EH (cell line): Measurements from ENCODE around the gene PKMYT1.
A peak's percentile ranks its signal among the peaks of the same experiment; 100 is the strongest.

Experiments used
- DNase-seq: peaks from one replicate; pipeline ENCODE4 v3.0.0-alpha.2; 2015; ENCODE audit warnings: low read depth

The PKMYT1 gene

DNA sequence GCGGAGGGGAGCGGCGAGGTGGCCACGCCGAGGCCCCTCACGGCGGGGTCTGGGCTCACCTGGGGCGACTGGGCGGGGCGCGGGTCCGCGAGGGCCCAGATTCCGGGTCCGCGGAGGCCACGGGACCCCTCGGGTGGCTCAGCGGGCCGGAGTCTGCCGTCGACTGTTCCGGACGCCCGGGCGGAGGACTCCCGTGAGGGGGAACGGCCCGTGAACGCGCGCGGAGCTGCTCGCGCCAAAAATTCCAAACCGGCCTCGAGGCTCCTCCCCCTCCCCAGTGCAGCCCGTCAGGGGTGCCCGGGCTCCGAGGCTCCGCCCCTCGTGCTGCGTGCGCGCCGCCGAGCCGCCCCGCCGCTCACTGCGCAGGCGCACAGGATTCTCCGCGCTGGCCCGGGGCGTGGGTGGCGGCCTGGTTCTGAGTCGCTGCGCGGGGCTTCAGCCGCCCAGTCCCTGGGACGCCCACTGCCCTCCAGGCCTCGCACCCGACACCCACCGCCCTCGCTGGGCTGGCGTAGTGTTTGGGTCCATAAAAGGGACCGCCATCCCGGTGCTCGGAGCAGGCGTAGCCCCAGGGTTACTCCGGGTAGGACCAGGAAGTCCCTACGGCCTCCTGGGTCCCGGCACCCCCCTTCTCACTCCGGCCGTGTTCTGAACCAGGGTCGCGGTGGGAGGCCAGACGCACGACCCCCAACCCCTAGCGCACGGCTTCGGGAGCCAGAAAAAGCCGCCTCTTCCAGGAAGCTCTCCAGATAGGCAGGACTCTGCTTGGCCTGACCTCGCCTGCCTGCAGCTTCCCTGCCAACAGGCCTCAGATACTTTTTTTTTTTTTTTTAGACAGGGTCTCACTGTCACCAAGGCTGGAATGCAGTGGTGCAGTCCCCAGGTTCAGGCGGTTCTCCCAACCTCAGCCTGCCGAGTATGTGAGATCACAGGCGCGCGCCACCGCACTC, at the start of gene PKMYT1:
Gene PKMYT1, minus strand, starts transcription at position 220 of the 950 bp plus-strand sequence. CDS start 789 bp downstream, outside the sequence.
- DNase-seq: peak; percentile 88

DNA sequence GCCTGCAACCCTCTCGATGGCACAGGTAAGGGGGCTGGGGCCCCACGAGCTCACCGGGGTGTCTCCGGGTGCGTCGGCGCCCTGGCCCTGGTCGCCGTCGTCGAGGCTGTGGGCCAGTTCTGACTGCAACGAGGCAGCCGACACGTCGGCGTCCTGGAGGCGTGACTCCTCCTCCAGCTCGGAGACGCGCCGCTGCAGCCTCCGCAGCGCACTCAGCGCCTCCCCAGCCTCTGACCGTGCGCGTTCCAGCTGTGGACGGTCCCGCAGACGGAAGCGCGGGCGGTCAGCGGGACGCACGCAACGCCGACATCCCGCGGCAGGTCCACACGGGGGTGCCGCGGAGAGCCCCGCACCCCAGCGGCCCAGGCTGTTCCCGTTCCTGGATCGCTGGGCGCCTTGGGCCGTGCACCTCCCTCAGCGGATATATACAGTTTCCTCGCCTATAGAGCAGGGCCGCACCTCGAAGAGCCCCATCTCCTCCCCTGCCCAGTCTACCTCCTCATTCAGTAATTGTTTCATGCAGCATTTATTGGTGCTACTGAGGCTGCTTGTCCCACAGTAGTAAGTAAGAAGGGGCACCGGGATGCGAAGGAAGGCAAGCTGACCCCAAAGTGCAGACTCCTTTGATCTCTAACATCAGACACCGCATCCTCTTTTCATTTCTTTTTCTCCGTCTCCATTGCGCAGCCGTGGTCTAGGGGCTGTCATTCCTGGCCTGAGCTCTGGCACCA, 49.4 kb upstream of the PKMYT1 start:
- peak; percentile 56 for DNase-seq

DNA sequence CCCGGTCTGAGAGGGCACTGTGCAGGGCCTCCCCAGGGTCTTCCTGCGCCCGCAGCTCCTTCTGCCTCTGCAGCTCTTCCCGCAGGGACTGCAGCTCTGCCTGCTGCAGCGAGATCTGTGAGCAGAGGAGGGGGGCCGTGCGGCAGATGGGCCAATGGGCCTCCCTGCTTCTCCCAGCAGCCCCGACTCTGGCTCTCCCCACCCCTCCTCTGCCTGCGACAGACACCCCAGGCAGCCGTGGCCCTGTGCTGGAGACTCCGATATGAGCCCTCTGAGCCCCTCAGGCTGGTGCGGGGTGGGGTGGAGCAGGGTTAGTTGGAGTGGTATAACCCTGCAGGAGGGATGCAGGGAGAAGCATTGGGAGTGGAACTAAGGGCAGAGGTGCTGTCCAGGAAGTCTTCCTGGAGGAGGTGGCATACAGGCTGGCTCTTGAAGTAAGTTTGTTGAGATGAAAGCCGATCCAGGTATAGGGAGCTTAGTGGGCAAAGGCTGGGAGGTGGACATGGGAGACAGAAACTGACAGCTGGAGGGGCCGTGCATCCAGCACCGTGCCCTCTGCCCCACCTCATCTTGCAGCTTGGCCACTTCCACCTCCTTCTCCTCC, 48.6 kb upstream of the PKMYT1 start:
- no peak for DNase-seq

DNA sequence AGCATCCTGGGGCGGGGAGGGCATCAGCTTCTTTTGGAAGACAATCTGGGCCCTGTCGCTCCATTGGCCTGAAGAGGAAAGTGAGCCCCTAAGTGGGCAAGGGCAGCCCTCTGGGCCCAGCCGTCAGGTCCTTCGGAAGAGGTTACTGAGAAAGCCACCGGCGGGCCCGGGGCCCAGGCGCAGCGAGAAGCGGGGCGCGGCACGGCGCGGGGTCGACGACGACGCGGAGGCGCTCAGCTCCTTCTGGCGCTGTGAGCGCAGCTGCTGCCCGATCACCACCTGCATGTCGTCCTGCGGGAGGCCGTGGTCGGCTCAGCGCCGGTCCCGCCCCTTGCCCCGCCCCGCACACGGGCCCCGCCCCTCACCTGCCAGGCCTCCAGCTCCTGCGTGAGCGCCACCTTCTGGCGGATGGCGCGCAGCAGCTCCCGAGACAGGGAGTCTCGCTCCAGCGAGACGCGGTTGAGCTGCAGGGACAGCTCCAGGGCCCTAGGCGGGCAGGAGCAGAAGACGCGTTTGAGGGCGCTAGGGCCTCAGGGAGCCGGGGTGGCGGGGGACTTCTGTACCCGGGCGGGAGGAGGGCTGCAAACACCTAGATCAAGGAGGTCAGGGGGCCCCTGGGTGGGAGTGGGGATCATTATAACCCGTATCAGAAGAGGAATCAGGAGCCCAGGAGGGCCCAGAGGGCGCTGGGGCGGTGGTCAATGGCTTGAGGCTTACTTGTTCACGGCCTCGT, 47.9 kb upstream of the PKMYT1 start:
- DNase-seq: peak; percentile 73

GRCh38 chr16:3027489-3027795, 47.2 kb upstream of the PKMYT1 start:
- DNase-seq: no peak

GRCh38 chr16:3026609-3027488, 46.6 kb upstream of the PKMYT1 start:
- DNase-seq: no peak

GRCh38 chr16:3026003-3026378, 45.7 kb upstream of the PKMYT1 start:
- no peak for DNase-seq

- DNase-seq: no peak
Measured at GRCh38 chr16:3025032-3026002, 45.1 kb upstream of the PKMYT1 start.

- DNase-seq: peak; percentile 97
Measured at GRCh38 chr16:3023669-3024478, 43.6 kb upstream of the PKMYT1 start, which contains the start of the genes HCFC1R1 and THOC6. Gene HCFC1R1 (minus strand): TSS chr16:3023942. CDS start chr16:3023941, 1 bp downstream. Gene THOC6 (plus strand): TSS chr16:3024035. CDS start chr16:3024327, 292 bp downstream.

- peak; percentile 85 for DNase-seq
Measured at GRCh38 chr16:3023415-3023668, 43.1 kb upstream of the PKMYT1 start.

DNA sequence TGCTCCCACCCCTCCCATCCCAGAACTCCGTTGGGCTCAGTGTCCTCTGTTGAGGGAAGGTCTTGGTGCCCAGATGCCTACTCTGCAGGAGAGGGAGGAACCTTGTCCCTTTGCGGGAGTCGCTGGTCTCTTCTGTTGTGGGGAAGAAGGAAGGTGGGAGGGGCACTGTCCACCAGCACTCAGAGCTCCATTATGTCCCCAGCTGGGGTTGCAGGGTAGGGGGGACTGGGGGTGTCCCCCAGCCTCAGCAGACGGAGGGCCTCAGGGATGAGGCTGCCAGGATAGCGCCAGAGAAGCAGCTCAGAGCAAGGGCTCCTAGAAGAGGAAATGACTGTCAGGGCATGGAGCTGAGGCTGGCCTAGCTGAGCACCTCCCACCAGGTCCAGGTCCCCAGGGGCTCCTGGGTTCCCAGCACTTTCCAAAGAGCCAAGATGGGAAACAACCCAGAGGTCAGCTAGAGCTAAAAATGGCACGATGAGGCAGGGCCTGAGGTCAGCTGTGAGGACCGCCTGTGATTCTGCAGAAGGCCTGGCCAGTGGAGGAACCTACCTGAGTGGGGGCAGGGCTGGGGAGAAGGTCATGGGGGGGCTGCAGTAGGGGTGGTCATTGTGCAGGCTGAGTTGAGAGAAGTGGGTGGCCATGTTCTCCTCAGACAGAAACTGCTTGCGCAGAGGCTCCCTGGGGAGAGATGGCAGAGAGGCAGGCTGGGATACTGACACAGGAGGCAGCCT, 42.6 kb upstream of the PKMYT1 start:
- DNase-seq: peak; percentile 65

DNA sequence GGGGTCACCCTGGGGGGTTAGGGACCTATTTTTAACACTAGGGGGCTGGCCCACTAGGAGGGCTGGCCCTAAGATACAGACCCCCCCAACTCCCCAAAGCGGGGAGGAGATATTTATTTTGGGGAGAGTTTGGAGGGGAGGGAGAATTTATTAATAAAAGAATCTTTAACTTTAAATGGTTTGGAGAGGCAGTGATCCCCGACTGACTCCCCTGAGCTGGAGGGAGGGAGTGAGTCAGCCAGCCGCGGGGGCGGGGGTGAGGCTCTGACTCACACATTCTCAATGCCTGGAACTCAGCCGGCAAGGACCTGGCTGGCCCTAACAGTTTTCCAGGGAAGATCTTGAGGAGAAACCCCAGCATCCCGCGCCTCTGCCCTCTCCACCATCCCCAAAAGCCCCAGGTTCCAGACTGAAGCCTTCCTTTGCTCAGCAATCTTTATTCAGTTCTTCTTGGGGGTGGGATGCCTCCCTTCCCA, 42.0 kb upstream of the PKMYT1 start:
- DNase-seq: peak; percentile 98

DNA sequence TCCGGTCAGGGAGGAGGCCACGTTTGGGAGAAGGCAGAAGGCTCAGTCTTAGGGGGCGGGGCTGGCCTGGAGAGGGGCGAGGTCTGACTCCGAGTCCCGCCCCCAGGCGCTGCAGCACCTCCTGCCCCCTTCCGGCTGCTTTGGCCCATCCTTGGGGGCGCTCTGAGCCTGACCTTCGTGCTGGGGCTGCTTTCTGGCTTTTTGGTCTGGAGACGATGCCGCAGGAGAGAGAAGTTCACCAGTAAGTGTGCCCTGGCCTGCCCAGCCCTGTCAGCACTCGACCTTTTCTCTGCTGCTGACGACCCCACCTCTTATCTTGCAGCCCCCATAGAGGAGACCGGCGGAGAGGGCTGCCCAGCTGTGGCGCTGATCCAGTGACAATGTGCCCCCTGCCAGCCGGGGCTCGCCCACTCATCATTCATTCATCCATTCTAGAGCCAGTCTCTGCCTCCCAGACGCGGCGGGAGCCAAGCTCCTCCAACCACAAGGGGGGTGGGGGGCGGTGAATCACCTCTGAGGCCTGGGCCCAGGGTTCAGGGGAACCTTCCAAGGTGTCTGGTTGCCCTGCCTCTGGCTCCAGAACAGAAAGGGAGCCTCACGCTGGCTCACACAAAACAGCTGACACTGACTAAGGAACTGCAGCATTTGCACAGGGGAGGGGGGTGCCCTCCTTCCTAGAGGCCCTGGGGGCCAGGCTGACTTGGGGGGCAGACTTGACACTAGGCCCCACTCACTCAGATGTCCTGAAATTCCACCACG, 41.4 kb upstream of the PKMYT1 start:
- DNase-seq: peak; percentile 97

DNA sequence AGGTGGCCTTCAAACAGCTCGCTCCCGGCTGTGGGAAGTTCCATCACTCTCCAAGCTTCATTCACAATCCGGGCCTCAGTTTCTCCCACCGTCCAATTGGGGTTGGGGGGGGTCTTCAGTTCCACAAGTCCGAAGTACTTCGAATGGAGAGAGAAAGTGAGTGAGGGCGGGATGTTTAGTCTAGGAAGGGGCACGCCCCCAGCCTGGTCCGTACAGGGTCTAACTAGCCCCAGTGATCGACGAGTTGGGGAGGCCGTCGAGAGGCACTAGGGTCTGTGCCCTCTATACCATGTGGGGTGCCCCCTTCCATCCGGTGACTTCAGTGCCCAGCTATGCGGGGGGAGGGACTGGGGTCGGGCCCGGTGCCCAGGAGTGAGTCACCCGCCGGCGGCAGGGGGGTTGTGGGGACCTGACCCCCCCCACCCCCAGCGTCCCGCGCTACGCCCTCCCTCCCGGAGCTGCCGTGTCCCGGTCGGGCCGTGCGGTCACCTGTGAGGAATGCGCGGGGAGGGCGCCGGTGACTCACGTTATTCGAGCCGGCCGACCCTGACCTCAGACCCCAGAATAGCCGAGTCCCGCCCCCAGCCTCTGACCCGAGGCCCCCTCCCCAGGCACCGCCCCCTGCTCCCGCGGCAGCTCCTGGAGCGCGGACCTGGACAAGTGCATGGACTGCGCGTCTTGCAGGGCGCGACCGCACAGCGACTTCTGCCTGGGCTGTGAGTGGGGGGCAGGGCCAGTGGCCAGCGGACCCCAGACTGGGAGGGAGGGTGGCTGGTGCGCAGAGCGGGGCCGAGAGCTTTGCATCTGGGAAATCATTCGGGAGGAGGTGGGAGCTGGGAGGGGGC, 40.6 kb upstream of the PKMYT1 start:
- DNase-seq: peak; percentile 91

- peak; percentile 85 for DNase-seq
Measured at GRCh38 chr16:3020247-3020603, 40.0 kb upstream of the PKMYT1 start, which contains the start of gene TNFRSF12A. Gene TNFRSF12A (plus strand): TSS chr16:3020368. CDS start chr16:3020398, 30 bp downstream.

DNA sequence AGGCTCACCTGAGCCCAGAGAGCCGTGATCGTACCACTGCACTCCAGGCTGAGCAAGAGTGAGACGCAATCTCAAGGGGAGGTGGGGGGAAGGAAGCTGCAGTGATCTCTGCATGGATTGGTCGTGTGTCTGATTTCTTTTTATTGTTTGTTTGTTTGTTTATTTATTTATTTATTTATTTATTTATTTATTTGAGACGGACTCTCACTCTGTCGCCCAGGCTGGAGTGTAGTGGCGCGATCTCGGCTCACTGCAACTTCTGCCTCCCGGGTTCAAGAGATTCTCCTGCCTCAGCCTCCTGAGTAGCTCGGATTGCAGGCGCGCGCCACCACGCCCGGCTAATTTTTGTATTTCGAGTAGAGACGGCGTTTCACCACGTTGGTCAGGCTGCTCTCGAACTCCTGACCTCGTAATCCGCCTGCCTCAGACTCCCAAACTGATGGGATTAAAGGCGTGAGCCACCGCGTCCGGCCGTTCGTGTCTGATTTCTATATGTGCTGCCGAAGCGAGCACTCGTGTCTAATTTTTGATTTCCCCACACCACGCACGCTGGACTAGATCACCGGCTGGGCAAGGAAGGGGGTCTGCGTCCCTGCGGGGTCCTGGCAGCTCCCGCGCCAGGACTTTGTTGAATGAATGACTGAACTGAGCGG, 39.5 kb upstream of the PKMYT1 start:
- no peak for DNase-seq
